Measurements from ENCODE around the gene ANTKMT.
A peak's percentile ranks its signal among the peaks of the same experiment; 100 is the strongest.
"Not testable (repeated sequence)": the region's sequence is repeated elsewhere in the genome, so short reads cannot be mapped to it uniquely, and the experiment has no call there.

Gene ANTKMT

GRCh38 chr16:681746-682427 is 39.1 kb upstream of the ANTKMT start:
- no peak for DNase-seq (ENCODE audit: low read depth in 3 of 3)

DNA sequence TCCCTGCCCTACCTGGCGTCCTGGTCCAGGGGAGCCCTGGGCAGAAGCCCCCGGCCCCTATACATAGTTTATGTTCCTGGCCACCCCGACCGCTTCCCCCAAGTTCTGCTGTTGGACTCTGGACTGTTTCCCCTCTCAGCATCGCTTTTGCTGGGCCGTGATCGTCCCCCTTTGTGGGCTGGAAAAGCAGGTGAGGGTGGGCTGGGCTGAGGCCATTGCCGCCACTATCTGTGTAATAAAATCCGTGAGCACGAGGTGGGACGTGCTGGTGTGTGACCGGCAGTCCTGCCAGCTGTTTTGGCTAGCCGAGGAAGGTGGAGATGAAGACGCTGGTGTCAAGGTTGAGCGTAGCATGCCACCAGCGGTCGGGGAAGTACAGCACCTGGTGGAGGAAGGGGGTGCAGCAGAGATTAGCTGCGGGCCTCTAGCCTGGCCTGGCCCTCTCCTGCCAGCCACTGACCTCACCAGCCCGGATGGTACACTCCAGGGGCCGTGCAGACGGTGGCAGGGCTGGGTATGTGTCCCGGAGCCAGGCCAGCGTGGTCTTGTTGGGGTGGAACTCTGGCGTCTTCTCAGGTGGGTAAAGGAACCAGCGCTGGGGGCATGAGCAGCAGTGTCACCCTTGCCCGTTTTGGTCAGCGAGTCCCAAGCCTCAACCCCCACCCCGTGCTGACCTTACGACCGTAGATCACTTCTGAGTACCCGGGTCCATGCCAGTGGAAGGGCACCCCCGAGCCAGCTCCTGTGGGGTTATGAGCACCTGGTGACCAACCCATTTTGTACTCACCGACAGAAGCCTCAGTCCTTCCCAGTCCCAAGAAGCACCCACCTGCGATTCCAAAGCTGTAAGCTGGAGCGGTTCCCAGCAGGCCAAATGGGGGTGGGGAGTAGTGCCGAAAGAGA is 38.2 kb upstream of the ANTKMT start:
- DNase-seq (ENCODE audit: low read depth in 3 of 3), result no peak

DNA sequence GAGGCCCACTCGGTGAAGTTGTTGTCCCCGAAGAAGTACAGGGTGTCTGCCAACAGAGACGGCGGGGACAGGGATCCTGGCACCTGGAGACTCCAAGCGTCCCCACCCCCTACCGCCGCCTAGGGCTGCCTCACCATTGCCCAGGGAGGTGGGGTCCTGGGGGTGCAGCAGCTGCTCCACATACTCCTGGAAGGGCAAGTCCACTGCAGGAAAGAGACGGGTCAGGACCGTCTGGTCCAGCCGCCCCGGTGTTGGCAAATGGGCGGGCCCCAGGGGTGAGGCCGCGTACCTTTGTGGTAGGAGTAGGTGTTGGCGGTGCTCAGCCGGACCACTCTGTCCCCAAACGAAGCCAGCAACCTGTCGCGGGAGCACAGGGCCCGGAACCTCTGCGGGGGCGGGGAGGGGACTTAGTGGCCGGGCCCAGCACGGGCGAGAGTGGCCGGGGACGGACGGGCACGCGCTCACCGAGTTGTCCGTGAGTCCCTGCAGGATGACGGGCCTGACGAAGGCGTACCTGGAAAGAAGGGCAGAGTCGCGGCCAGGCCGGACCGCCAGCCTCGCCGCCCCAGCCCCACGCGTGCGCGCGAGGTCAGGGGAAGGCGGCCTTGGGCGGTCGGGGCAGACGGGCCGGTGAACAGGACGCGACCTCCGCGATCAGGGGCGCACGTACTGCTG is 37.4 kb upstream of the ANTKMT start:
- DNase-seq (ENCODE audit: low read depth in 3 of 3), result no peak

- peak; percentile 93 to 95 (median 94) for DNase-seq (ENCODE audit: low read depth in 3 of 3)
Observed at GRCh38 chr16:684071-684794, 36.7 kb upstream of the ANTKMT start, which contains the start of gene JMJD8. Gene JMJD8, minus strand, starts transcription at chr16:684334. Its CDS starts 15 bp downstream, at chr16:684319.

GRCh38 chr16:684961-685696 is 35.8 kb upstream of the ANTKMT start:
- DNase-seq (ENCODE audit: low read depth in 3 of 3), result no peak

- no peak for DNase-seq (ENCODE audit: low read depth in 3 of 3)
Observed at GRCh38 chr16:685967-686366, 35.0 kb upstream of the ANTKMT start.

GRCh38 chr16:686459-687260 is 34.3 kb upstream of the ANTKMT start:
- no peak for DNase-seq (ENCODE audit: low read depth in 3 of 3)

GRCh38 chr16:687499-687898 is 33.4 kb upstream of the ANTKMT start:
- DNase-seq (ENCODE audit: low read depth in 3 of 3), result no peak

- DNase-seq (ENCODE audit: low read depth in 3 of 3), result no peak
Observed at GRCh38 chr16:689175-689897, 31.6 kb upstream of the ANTKMT start.

DNA sequence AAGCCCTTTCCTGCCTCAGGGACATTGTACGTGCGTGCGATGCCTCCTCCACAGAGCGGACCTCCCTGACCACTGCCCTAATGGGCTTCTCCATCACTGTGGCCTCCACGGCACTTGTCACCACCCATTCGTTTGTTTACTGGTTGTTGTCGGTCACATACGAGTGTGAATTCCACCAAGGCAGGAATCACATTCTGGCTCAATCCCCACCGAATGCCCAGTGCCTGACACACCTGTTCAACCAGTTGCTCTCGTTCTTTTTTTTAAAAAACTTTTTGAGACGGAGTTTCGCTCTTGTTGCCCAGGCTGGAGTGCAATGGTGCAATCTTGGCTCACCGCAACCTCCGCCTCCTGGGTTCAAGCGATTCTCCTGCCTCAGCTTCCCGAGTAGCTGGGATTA is 29.7 kb upstream of the ANTKMT start:
- not testable (repeated sequence) for DNase-seq (ENCODE audit: low read depth in 3 of 3)

GRCh38 chr16:692356-693108 is 28.4 kb upstream of the ANTKMT start:
- DNase-seq (ENCODE audit: low read depth in 3 of 3), result no peak

- no peak for DNase-seq (ENCODE audit: low read depth in 3 of 3)
Observed at GRCh38 chr16:693364-693763, 27.6 kb upstream of the ANTKMT start.

- DNase-seq (ENCODE audit: low read depth in 3 of 3), result no peak
Observed at GRCh38 chr16:693766-694165, 27.2 kb upstream of the ANTKMT start.

DNA sequence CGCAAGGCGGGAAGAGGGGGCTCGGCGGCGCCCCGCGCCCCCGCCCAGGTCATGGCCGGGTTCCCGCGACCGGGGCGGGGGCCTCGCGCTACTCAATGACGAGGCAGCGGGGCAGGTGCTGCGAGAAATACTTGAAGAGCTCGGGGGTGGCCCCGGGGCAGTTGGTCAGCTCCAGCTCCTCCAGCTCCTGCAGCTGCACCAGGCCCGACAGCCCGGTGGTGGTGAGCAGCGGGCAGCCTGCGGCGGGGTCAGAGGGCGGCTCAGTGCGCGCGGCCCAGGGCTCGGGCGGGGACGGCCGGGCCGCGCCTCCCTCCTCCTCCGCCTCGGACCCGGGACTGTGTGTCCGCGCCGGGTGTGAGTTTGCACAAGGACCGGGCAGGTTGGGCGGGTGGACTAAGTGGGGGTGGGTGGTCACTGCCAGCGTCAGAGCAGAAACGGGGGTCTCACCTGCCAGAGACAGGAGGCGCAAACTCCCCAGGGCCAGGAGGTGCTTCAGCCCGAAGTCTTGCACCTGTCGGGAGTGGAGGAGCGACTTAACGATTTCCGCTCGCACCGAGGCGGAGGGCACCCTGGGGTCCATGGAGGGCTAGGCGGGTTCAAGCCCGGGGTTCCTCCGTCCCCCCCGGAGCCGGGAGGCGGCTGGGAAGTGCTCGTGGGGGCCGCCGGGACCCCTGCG is 26.6 kb upstream of the ANTKMT start:
- no peak for DNase-seq (ENCODE audit: low read depth in 3 of 3)

- DNase-seq (ENCODE audit: low read depth in 3 of 3), result no peak
Observed at GRCh38 chr16:694863-695354, 26.0 kb upstream of the ANTKMT start.

- DNase-seq (ENCODE audit: low read depth in 3 of 3), result peak; percentile 51 to 72 (median 52)
Observed at GRCh38 chr16:695355-696089, 25.4 kb upstream of the ANTKMT start.
